ENCODE results near the gene TUBG2.
A peak's percentile ranks its signal among the peaks of the same experiment; 100 is the strongest.
"Not testable (repeated sequence)": the region's sequence is repeated elsewhere in the genome, so short reads cannot be mapped to it uniquely, and the experiment has no call there.

TUBG2 gene

GRCh38 chr17:42657824-42658588, 1.1 kb upstream of the TUBG2 start:
- DNase-seq, result no peak

- not testable (repeated sequence) for DNase-seq
Observed at GRCh38 chr17:42659932-42660274, 819 bp downstream of the TUBG2 start.

- DNase-seq, result no peak
Observed at GRCh38 chr17:42660692-42661345, 1.7 kb downstream of the TUBG2 start.

- no peak for DNase-seq
Observed at GRCh38 chr17:42665581-42666001, 6.5 kb downstream of the TUBG2 start.

GRCh38 chr17:42666126-42666525, 7.0 kb downstream of the TUBG2 start:
- not testable (repeated sequence) for DNase-seq

GRCh38 chr17:42667088-42667951, 8.2 kb downstream of the TUBG2 start:
- no peak for DNase-seq

DNA sequence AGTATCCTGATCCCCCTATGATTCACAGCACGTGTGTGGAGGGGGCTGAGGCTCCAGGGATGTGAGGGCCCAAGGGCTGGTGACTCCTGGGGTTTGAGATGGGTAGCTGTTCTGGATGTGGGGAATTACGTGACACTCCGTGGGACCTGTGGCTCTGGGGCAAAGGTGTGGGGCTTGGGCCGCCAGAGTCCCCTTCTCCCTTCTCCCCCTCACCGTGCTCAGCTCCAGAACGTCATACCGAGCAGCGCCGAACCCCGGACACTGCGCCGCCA, 10.6 kb downstream of the TUBG2 start:
- DNase-seq, result no peak

DNA sequence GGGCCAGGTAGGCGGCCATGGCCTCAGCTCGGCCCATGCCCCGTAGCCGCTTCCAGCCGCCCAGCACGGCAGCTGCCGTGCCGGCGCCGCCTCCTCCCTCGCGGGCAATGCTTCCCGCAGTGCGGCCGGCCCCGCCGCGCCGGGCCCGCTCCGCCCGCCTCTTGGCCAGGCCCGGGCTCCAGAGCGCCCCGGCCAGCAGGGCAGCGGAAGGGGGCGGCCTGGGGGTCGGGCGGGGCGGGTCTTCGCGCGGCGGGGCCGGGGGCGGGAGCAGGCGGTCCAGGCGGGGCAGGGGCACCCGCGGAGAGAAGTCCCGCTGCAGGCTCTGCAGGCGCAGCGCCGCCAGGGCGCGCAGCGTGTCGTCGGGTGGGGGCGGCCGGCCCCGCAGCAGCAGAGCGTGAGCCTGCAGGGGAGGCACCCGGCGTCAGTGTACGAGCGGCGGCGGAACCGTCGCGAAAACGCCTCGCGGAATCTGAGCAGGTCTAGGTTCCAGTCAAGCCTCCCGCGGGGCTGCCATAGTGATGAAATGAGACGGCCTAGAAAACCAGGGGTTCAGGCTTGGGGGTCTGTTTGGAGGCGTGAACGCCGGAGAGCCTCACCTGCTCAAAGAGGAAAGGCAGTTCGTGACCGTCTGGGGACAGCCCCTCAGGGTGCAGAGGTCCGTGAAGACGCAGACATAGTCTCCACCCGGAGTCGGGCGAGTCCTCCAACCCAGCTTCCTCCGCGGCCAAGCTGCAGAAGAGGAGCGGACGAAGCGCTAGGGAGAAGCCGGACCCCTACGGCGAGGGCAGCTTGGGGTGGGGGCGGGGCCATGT, 11.1 kb downstream of the TUBG2 start:
- DNase-seq, result no peak

- no peak for DNase-seq
Observed at GRCh38 chr17:42670789-42671657, 11.9 kb downstream of the TUBG2 start.

- DNase-seq, result peak in 1 of 2 experiments; percentile 37
Observed at GRCh38 chr17:42672038-42672437, 13.0 kb downstream of the TUBG2 start.

- DNase-seq, result no peak
Observed at GRCh38 chr17:42673266-42673884, 14.3 kb downstream of the TUBG2 start.

GRCh38 chr17:42673885-42674754, 15.0 kb downstream of the TUBG2 start:
- DNase-seq, result no peak

- peak; percentile 31 to 63 for DNase-seq
Observed at GRCh38 chr17:42674755-42675347, 15.8 kb downstream of the TUBG2 start.

GRCh38 chr17:42675348-42675964, 16.4 kb downstream of the TUBG2 start:
- DNase-seq, result no peak

DNA sequence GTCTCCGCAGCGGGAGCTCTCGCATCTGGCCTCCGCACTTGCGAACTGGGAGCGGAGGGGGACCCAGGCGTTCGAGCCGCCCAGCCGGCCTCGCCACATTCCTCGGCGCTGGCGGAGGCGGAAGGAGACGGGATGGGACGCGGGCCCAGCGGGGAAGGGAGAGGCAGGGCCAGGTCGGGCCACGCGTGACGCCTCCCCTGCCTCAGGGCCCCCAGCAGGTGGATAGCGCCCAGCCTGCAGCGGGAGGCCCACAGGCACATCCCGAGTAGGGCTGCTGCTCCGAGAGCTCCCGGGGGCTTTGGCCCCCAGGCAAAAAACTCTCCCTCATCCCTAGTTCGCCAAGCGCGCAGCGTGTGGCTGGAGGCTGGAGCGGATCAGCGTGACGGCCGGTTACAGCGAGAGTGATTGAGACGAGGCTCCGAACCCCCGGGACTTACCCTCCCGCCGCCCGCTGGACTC, 16.9 kb downstream of the TUBG2 start:
- no peak for DNase-seq

DNA sequence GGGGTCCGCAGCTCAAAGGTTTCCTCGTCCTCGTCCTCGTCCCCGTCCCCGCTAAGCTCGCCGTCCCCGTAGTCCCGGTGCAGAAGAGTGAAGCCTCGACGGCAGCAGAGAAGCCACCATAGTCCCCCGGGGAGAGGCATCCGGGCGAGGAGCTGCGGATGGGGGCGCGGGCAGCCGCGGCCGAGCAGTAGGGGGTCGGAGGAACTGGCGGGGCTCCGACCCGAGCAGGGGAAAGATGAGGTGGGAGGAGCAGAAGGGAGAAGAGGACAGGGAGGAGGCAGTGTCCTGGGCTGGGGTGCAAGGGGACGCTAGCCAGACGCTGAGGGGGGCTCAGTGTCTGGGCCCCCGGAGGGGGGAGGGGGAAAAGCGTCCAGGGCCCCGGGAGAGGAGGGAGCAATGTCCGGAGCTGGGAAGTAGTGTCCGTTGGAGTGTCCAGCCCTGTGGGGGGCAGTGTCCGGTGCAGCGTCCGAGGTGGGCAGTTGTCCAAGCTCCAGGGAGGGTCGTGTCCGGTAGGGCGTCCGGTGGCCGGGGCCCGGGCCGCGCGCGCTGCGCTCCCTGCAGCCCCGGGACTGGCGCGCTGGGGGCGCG, 17.4 kb downstream of the TUBG2 start, which contains the start of gene PLEKHH3:
TSS of gene PLEKHH3 (minus strand) at position 571 of the 588 bp plus-strand sequence. CDS start at position 140, 431 bp downstream.
- peak in 1 of 2 experiments; percentile 47 for DNase-seq

- peak; percentile 98 for DNase-seq
Observed at GRCh38 chr17:42677012-42677857, 18.2 kb downstream of the TUBG2 start.
